WERI-Rb-1 (cell line): ENCODE results near the gene USP2.

ENCODE experiments used
- DNase-seq: peaks from one replicate; pipeline ENCODE4 v3.0.0-alpha.2; 2020
- H3K27ac ChIP-seq: fragments of 250-450 bp; sonication (Bioruptor Pico); 2 replicates; pipeline ENCODE4 v1.5.1; 2020; ENCODE audit warnings: mild to moderate bottlenecking, moderate library complexity
- H3K27me3 ChIP-seq: fragments of 250-450 bp; sonication (Bioruptor Pico); 2 replicates; pipeline ENCODE4 v1.5.1; 2021; ENCODE audit warnings: mild to moderate bottlenecking, low read depth, moderate library complexity; ENCODE audit not compliant: insufficient read depth, severe bottlenecking
- H3K36me3 ChIP-seq: fragments of 250-450 bp; sonication (Bioruptor Pico); 2 replicates; pipeline ENCODE4 v1.5.1; 2020; ENCODE audit warnings: mild to moderate bottlenecking, moderate library complexity
- H3K4me3 ChIP-seq: 2 replicates; pipeline ENCODE4 v1.5.1; 2011; ENCODE audit warnings: low read depth, mild to moderate bottlenecking, control low read depth, low read length
- H3K9me3 ChIP-seq: fragments of 250-450 bp; sonication (Bioruptor Pico); 2 replicates; pipeline ENCODE4 v1.5.1; 2021; ENCODE audit warnings: mild to moderate bottlenecking, moderate library complexity; ENCODE audit not compliant: severe bottlenecking
- CTCF ChIP-seq: IDR thresholded peaks from 2 replicates; pipeline ENCODE4 v1.5.1; 2011; ENCODE audit warnings: low read depth, mild to moderate bottlenecking, control low read depth, inconsistent platforms, low read length

Gene USP2

GRCh38 chr11:119316729-119317591 is 64.5 kb downstream of the USP2 start, which contains the start of gene MCAM:
TSS of gene MCAM (minus strand) at chr11:119317130. CDS start at chr11:119317101, 29 bp downstream.
- H3K4me3 ChIP-seq: peak within 1 kb of the TSS; percentile 56
- H3K27ac ChIP-seq: no peak within 1 kb of the TSS
- peaks cover 13% of the 10 kb centered on the region for H3K27me3 ChIP-seq
- H3K36me3 ChIP-seq: no peaks in the 10 kb centered on the region
- no peaks in the 10 kb centered on the region for H3K9me3 ChIP-seq
- no peak for TF ChIP-seq CTCF
- DNase-seq: peak; percentile 43

GRCh38 chr11:119316016-119316728 is 65.3 kb downstream of the USP2 start:
- Histone ChIP-seq H3K27me3 (peaks cover 13% of the 10 kb centered on the region), H3K4me3 (peak overlapping the region; percentile 56), H3K36me3 (no peaks in the 10 kb centered on the region), H3K9me3 (no peaks in the 10 kb centered on the region), H3K27ac (no peak overlapping the region)
- DNase-seq: no peak
- no peak for TF ChIP-seq CTCF

DNA sequence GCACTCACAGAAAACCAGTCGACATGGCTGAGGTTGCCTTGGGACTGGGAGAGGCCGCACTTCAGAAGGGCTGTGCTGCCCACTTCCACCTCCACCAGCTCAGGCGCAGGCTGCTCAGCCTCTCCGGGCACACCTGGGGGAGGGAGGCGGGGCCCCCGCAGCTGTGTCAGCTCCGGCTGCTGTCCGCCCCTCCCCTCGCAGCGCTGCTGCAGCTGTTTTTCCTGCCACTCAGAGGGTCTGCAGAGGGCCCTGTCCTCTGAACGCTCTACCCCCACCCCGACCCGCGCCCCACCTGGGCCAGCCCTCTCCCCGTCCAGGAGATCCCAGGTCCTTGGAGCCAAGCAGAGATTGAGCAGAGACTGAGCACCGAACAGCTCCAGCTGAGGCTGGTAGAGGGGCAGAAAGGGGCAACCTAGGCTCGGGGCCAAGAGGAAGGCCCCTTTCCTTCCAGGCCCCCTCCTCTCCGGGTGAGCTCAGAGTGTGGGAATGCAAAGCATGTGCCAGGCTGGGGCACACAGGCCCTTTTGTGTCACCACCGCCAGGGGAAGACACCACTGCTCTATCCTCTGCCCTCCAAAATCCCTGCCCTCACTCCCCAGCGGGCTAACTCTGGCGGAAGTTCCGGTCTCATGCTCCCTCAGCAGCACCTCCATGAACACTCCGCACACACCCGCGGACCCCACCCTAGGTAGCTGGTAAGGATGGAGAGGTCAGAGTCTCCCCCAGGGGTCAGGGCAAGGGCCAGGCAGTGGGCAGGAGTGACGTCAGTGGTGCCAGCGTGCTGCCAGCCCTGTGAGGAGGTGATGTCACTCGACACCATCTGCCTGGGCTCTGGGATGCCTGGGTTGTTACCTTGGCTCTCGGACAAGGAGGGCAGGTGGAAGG is 66.1 kb downstream of the USP2 start:
- no peak overlapping the region for H3K27ac ChIP-seq
- H3K9me3 ChIP-seq: no peaks in the 10 kb centered on the region
- TF ChIP-seq CTCF: no peak
- H3K36me3 ChIP-seq: no peaks in the 10 kb centered on the region
- peaks cover 13% of the 10 kb centered on the region for H3K27me3 ChIP-seq
- H3K4me3 ChIP-seq: no peak overlapping the region
- no peak for DNase-seq

GRCh38 chr11:119314726-119315125 is 66.8 kb downstream of the USP2 start:
- Histone ChIP-seq H3K27ac (no peak overlapping the region), H3K9me3 (no peaks in the 10 kb centered on the region), H3K36me3 (no peaks in the 10 kb centered on the region), H3K4me3 (no peak overlapping the region), H3K27me3 (peaks cover 13% of the 10 kb centered on the region)
- TF ChIP-seq CTCF: no peak
- DNase-seq: no peak

DNA sequence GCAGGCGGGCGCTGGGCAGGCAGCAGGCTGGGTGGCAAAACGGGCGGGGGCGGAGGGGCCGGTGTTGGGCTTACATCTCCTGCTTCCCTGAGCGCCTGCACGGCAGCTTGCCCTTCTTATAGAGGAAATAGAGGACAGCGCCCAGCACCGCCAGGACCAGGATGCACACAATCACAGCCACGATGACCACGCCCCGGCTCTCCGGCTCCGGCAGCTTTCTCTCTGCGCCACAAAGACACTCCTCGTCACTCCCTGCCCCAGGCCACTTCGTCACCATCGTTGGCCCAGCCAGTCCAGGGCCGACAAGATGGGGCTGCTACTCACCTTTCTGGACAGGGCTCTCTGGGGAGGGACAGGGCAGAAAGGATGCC is 70.8 kb downstream of the USP2 start:
- no peak overlapping the region for H3K27ac ChIP-seq
- DNase-seq: no peak
- H3K27me3 ChIP-seq: peaks cover 1% of the 10 kb centered on the region
- no peak for TF ChIP-seq CTCF
- no peaks in the 10 kb centered on the region for H3K9me3 ChIP-seq
- no peak overlapping the region for H3K4me3 ChIP-seq
- H3K36me3 ChIP-seq: peaks cover 3% of the 10 kb centered on the region; the same call in 1 of the 2 replicates
